IPS-20b (cell line): ENCODE measurements around the gene CHI3L1.

Experiments
- H3K27ac ChIP-seq: one replicate; pipeline ENCODE4 v1.5.1; 2013; ENCODE audit warnings: low read length
- H3K27me3 ChIP-seq: 2 replicates; pipeline ENCODE4 v1.6.1; 2013; ENCODE audit warnings: mild to moderate bottlenecking, low read length, inconsistent platforms; ENCODE audit not compliant: insufficient read depth
- H3K36me3 ChIP-seq: 2 replicates; pipeline ENCODE4 v1.6.1; 2013; ENCODE audit warnings: low read depth, mild to moderate bottlenecking, inconsistent platforms, low read length, moderate library complexity; ENCODE audit not compliant: insufficient read depth
- H3K4me1 ChIP-seq: 2 replicates; pipeline ENCODE4 v1.6.1; 2013; ENCODE audit warnings: mild to moderate bottlenecking, control low read depth, inconsistent platforms, low read length, moderate library complexity; ENCODE audit not compliant: insufficient read depth
- H3K4me3 ChIP-seq: 2 replicates; pipeline ENCODE4 v1.5.1; 2013; ENCODE audit warnings: mild to moderate bottlenecking, low read length, inconsistent platforms
- H3K9ac ChIP-seq: 2 replicates; pipeline ENCODE4 v1.6.1; 2013; ENCODE audit warnings: low read depth, mild to moderate bottlenecking, inconsistent platforms, low read length, moderate library complexity
- H3K9me3 ChIP-seq: 2 replicates; pipeline ENCODE4 v1.6.1; 2013; ENCODE audit warnings: mild to moderate bottlenecking, low read depth, low read length, inconsistent platforms; ENCODE audit not compliant: insufficient read depth

CHI3L1 gene

DNA sequence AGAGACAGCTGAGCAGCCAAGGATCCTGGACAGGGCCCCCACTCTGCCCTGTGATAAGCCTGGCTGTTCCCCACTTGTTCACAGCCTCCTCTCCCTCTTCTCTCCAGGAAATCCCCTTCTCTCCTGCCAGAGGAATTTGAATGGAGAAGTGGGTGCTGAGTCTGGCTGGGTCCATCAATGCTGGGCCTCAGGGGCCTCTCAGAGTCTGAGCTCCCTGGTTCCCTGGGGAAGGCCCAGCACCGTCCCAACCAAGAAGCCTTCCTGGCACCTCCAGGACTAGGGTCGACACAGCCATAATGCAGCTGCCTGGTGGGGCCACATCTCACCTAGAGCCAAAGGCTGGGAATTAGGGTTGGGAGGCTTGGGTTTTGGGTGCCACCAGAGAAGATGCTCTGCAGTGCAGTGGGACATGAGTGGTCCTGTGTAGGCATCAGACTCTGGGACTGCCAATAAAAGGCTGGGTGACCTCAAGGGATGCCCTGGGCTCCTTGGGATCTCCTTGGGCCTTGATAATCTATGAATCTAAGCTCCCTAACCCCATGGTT, 13.4 kb downstream of the CHI3L1 start:
- Histone ChIP-seq H3K9ac (no peak overlapping the region), H3K9me3 (no peaks in the 10 kb centered on the region), H3K4me1 (peaks cover 1% of the 10 kb centered on the region; the same call in 1 of the 2 replicates), H3K4me3 (no peak overlapping the region), H3K36me3 (no peaks in the 10 kb centered on the region), H3K27ac (no peak overlapping the region), H3K27me3 (no peaks in the 10 kb centered on the region)

GRCh38 chr1:203172184-203173010, 14.1 kb downstream of the CHI3L1 start:
- H3K27ac ChIP-seq = no peak overlapping the region
- H3K4me3 ChIP-seq = no peak overlapping the region
- no peaks in the 10 kb centered on the region for H3K9me3 ChIP-seq
- H3K27me3 ChIP-seq = no peaks in the 10 kb centered on the region
- H3K4me1 ChIP-seq = no peaks in the 10 kb centered on the region
- H3K36me3 ChIP-seq = no peaks in the 10 kb centered on the region
- H3K9ac ChIP-seq = no peak overlapping the region

- Histone ChIP-seq H3K27me3 (no peaks in the 10 kb centered on the region), H3K36me3 (no peaks in the 10 kb centered on the region), H3K9ac (no peak overlapping the region), H3K4me1 (no peaks in the 10 kb centered on the region), H3K4me3 (no peak overlapping the region), H3K9me3 (no peaks in the 10 kb centered on the region), H3K27ac (no peak overlapping the region)
Measured at GRCh38 chr1:203171341-203172183, 14.9 kb downstream of the CHI3L1 start.

- Histone ChIP-seq H3K27me3 (no peaks in the 10 kb centered on the region), H3K4me1 (no peaks in the 10 kb centered on the region), H3K9me3 (no peaks in the 10 kb centered on the region), H3K27ac (no peak overlapping the region), H3K36me3 (no peaks in the 10 kb centered on the region), H3K4me3 (no peak overlapping the region), H3K9ac (no peak overlapping the region)
Measured at GRCh38 chr1:203170625-203171330, 15.7 kb downstream of the CHI3L1 start.

DNA sequence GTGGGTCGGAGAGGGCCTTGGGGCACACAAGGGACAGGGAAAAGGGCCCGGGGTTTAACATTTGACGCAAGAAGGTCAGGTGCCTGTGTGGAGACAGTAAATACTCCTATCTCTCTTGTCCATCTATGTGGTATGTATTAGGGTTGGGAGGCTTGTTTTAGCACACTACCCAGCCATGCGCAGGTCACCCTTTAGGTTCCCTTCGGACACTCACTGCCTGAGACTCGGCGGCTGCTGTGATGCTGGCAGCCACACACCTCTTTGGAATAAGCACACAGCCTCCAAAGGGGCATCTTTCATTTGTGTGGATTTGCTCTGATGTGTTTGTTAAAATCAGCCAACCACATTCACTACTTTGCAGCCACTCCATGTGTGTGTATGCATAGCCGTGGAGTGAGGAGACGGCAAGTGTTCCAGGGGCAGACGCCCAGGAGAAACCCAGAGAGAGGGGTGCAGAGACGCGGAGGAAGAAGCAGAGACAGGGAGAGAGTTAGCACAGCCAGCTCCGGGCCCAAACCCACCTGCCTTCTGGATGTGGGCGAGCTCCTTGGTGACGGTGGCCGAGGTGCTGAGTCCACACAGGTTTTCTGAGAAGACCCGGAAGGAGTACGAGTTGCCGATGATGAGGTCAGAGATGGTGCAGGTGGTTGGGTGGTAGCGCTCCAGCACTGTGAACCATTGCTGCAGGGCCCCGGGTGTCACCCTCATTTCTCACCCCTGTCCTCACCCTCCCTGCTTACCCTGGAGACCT, 16.6 kb downstream of the CHI3L1 start:
- Histone ChIP-seq H3K4me3 (no peak overlapping the region), H3K36me3 (no peaks in the 10 kb centered on the region), H3K9me3 (no peaks in the 10 kb centered on the region), H3K9ac (no peak overlapping the region), H3K4me1 (no peaks in the 10 kb centered on the region), H3K27me3 (no peaks in the 10 kb centered on the region), H3K27ac (no peak overlapping the region)

DNA sequence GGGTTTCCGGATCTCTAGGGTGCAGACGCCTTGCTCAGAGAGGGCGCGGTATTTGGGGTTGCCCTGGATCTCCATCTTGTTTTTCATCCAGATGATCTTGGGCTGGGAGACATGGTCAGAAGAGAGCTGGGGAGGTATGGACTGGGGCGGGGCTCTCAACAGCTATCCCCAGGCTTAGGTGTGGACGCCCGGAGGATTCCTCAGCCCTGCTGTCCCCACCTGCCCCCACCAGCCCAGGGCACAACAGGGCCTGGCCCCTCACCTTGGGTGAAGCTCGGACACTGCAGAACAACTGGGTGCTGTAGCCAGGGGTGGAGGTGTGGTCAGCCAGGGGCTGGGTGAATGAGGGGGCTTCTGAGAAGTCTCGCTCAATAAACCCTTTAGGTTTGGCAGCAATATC, 17.5 kb downstream of the CHI3L1 start:
- no peak overlapping the region for H3K9ac ChIP-seq
- H3K36me3 ChIP-seq = no peaks in the 10 kb centered on the region
- no peak overlapping the region for H3K4me3 ChIP-seq
- H3K27ac ChIP-seq = no peak overlapping the region
- H3K4me1 ChIP-seq = no peaks in the 10 kb centered on the region
- H3K9me3 ChIP-seq = no peaks in the 10 kb centered on the region
- H3K27me3 ChIP-seq = no peaks in the 10 kb centered on the region

DNA sequence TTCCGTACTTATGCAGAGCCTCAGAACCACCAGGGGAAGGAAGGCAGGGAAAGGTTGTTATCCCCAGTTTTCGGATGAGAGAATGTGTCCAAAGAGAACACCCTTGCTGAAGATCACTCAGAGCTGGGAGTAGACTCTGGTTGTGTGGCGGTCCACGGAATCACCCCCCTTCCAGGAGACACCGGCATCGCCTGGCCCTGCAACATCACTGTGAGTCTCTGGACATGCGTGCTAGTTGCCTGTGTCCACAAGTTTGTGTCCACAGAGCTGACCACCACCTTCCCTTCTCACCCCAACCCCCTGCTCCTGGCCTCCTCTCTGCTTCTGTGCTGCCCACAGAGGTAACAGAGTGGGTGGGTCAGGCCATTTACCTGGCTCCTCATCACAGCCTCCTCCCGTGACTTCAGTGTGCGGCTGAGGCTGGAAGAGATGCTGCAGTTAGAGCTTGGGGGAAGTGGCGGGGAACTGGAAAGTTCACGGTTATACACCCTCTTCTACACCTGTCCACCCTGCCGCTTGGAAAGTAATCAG, 18.2 kb downstream of the CHI3L1 start:
- Histone ChIP-seq H3K27me3 (no peaks in the 10 kb centered on the region), H3K9me3 (no peaks in the 10 kb centered on the region), H3K9ac (no peak overlapping the region), H3K4me3 (no peak overlapping the region), H3K4me1 (no peaks in the 10 kb centered on the region), H3K27ac (no peak overlapping the region), H3K36me3 (no peaks in the 10 kb centered on the region)

DNA sequence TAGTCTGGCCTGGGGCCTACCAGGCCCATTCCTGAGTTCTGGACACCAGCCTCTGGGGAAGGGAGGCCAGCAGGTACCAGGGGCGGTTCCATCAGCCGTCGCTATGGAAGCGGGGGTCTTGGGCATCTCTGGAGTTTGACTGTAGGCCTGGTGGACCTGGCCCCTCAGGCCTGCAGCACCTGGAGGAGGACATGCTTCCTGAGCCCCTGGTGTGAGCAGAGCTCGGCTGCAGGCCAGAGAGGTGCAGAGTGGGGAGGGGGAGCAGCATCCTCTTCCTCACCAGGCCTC, 18.6 kb downstream of the CHI3L1 start:
- no peaks in the 10 kb centered on the region for H3K4me1 ChIP-seq
- H3K27ac ChIP-seq = no peak overlapping the region

GRCh38 chr1:203167026-203167912, 19.2 kb downstream of the CHI3L1 start:
- H3K27me3 ChIP-seq = no peaks in the 10 kb centered on the region
- H3K4me3 ChIP-seq = no peak overlapping the region
- H3K4me1 ChIP-seq = no peaks in the 10 kb centered on the region
- H3K36me3 ChIP-seq = no peaks in the 10 kb centered on the region
- no peak overlapping the region for H3K9ac ChIP-seq
- no peaks in the 10 kb centered on the region for H3K9me3 ChIP-seq
- H3K27ac ChIP-seq = no peak overlapping the region

More for the DNA sequence above, 18.6 kb downstream of the CHI3L1 start:
- H3K36me3 ChIP-seq = no peaks in the 10 kb centered on the region
- H3K27me3 ChIP-seq = no peaks in the 10 kb centered on the region
- H3K9ac ChIP-seq = no peak overlapping the region
- H3K4me3 ChIP-seq = no peak overlapping the region
- no peaks in the 10 kb centered on the region for H3K9me3 ChIP-seq

DNA sequence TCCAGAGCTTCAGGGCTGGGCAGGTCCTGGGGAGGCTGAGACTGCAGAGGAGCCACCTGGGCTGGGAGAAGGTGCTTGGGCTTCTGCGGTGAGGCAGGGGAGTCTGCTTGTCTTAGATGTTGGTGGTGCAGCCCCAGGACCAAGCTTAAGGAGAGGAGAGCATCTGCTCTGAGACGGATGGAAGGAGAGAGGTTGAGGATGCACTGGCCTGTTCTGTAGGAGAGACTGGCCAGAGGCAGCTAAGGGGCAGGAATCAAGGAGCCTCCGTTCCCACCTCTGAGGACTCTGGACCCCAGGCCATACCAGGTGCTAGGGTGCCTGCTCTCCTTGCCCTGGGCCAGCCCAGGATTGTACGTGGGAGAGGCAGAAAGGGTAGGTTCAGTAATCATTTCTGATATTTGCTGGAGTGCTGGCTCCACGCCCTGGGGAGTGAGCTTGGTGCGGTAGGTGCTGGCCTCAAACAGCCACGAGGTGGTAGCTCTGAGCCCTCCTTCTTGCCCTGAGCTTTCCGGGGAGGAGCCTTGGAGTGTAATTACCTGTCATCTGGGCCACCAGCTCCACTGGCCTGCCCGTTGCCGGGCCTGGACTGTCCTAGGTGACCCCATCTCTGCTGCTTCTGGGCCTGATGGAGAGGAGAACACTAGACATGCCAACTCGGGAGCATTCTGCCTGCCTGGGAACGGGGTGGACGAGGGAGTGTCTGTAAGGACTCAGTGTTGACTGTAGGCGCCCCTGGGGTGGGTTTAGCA, 20.1 kb downstream of the CHI3L1 start:
- no peaks in the 10 kb centered on the region for H3K27me3 ChIP-seq
- no peaks in the 10 kb centered on the region for H3K4me1 ChIP-seq
- H3K36me3 ChIP-seq = no peaks in the 10 kb centered on the region
- no peak overlapping the region for H3K4me3 ChIP-seq
- no peaks in the 10 kb centered on the region for H3K9me3 ChIP-seq
- H3K9ac ChIP-seq = no peak overlapping the region
- no peak overlapping the region for H3K27ac ChIP-seq
